ENCODE data around the gene KCNK6. TPM values are rescaled to one million over a fixed set of nuclear protein-coding genes. Genes with fewer than 3 reads are reported as not detected.

Gene KCNK6
- total RNA-seq, 1 donor from 2014 or later, result 27.3 TPM

GRCh38 chr19:38377052-38377451 lies 57.4 kb downstream of the KCNK6 start:
- Mint-ChIP-seq H3K36me3 (ENCODE audit: low read depth) (peaks cover 60% of the 10 kb centered on the region), H3K4me3 (ENCODE audit: low read depth) (peak overlapping the region; percentile 100), H3K27ac (no peak overlapping the region), H3K9me3 (no peaks in the 10 kb centered on the region), H3K4me1 (ENCODE audit: low read depth) (peaks cover 23% of the 10 kb centered on the region), H3K27me3 (ENCODE audit: low read depth) (no peaks in the 10 kb centered on the region)
- no peak for DNase-seq (ENCODE audit: low spot score)
- intact Hi-C loops (cut with micrococcal nuclease), result loop anchor here (10.0 kb wide), 2 partner anchors 472 to 968 kb away; partner anchors contain the start of genes SAMD4B, SIPA1L3 and WDR87

- H3K4me1 Mint-ChIP-seq (ENCODE audit: low read depth), result peaks cover 23% of the 10 kb centered on the region
- no peaks in the 10 kb centered on the region for H3K9me3 Mint-ChIP-seq
- H3K4me3 Mint-ChIP-seq (ENCODE audit: low read depth), result no peak overlapping the region
- intact Hi-C loops (cut with micrococcal nuclease), result loop anchor here (10.0 kb wide), 2 partner anchors 474 to 966 kb away; partner anchors contain the start of genes SAMD4B, SIPA1L3 and WDR87
- H3K27me3 Mint-ChIP-seq (ENCODE audit: low read depth), result no peaks in the 10 kb centered on the region
- no peak for DNase-seq (ENCODE audit: low spot score)
- H3K27ac Mint-ChIP-seq, result no peak overlapping the region
- H3K36me3 Mint-ChIP-seq (ENCODE audit: low read depth), result peaks cover 73% of the 10 kb centered on the region
Observed at GRCh38 chr19:38378866-38379265, 59.2 kb downstream of the KCNK6 start.

GRCh38 chr19:38381138-38381537 lies 61.5 kb downstream of the KCNK6 start:
- Mint-ChIP-seq H3K27me3 (ENCODE audit: low read depth) (no peaks in the 10 kb centered on the region), H3K36me3 (ENCODE audit: low read depth) (peaks cover 68% of the 10 kb centered on the region), H3K4me3 (ENCODE audit: low read depth) (no peak overlapping the region), H3K9me3 (no peaks in the 10 kb centered on the region), H3K27ac (no peak overlapping the region), H3K4me1 (ENCODE audit: low read depth) (peaks cover 10% of the 10 kb centered on the region)
- intact Hi-C loops (cut with micrococcal nuclease), result no loop called here
- no peak for DNase-seq (ENCODE audit: low spot score)

Other genes with a start within 250 kb of the KCNK6 start
- 3.2 and 3.4 TPM in 2 replicates for gene DPF1, start 95.6 kb upstream of the KCNK6 start, total RNA-seq
- 98.7 and 98.9 TPM in 2 replicates for gene PPP1R14A, start 63.5 kb upstream of the KCNK6 start, total RNA-seq
- 161 and 165 TPM in 2 replicates for gene SPINT2, start 55.3 kb upstream of the KCNK6 start, total RNA-seq
- 2.0 TPM in 1 of 2 replicates, not detected in the other for gene C19orf33, start 15.6 kb upstream of the KCNK6 start, total RNA-seq
- gene YIF1B, start 3.9 kb upstream of the KCNK6 start, total RNA-seq, result 106 and 114 TPM in 2 replicates
- gene CATSPERG, start 16.0 kb downstream of the KCNK6 start, total RNA-seq, result 4.7 and 4.8 TPM in 2 replicates
- 286 and 299 TPM in 2 replicates for gene PSMD8, start 54.7 kb downstream of the KCNK6 start, total RNA-seq
- gene GGN, start 68.2 kb downstream of the KCNK6 start, total RNA-seq, result 0.71 TPM in 1 of 2 replicates, not detected in the other
- gene SPRED3, start 68.9 kb downstream of the KCNK6 start, total RNA-seq, result 3.2 TPM in 2 replicates
- 32.7 and 34.5 TPM in 2 replicates for gene FAM98C, start 83.2 kb downstream of the KCNK6 start, total RNA-seq
- gene RASGRP4, start 106.4 kb downstream of the KCNK6 start, total RNA-seq, result 17.6 and 20.0 TPM in 2 replicates
- gene RYR1, start 113.8 kb downstream of the KCNK6 start, total RNA-seq, result 8.0 and 8.7 TPM in 2 replicates

All from activated T-helper 2 cell treated with anti-CD3 and anti-CD28 coated beads, Interferon-gamma antibody, Interleukin-2, Interleukin-4, amounts not matched to agents 10 μg/mL and 5 μg/mL and 100 μg/mL, durations not matched to agents 14 hours and 24 hours and 36 hours (primary cell).